ENCODE results near the gene LRP2.
"Not testable (repeated sequence)": the region's sequence is repeated elsewhere in the genome, so short reads cannot be mapped to it uniquely, and the experiment has no call there.

Gene LRP2

GRCh38 chr2:169345486-169346437 is 16.6 kb downstream of the LRP2 start:
- no peak for DNase-seq

- no peak for DNase-seq
These were observed 17.4 kb downstream of the LRP2 start for GRCh38 chr2:169344736-169345485.

GRCh38 chr2:169343202-169343601 is 19.1 kb downstream of the LRP2 start:
- DNase-seq, result no peak

GRCh38 chr2:169339657-169340056 is 22.7 kb downstream of the LRP2 start:
- no peak for DNase-seq

- no peak for DNase-seq
These were observed 25.6 kb downstream of the LRP2 start for GRCh38 chr2:169336695-169337094.

GRCh38 chr2:169330555-169331198 is 31.7 kb downstream of the LRP2 start:
- DNase-seq, result no peak

GRCh38 chr2:169329688-169330554 is 32.4 kb downstream of the LRP2 start:
- DNase-seq, result peak; percentile 80

- DNase-seq, result no peak
These were observed 33.5 kb downstream of the LRP2 start for GRCh38 chr2:169328785-169329184.

GRCh38 chr2:169327837-169328236 is 34.5 kb downstream of the LRP2 start:
- DNase-seq, result not testable (repeated sequence)

- DNase-seq, result not testable (repeated sequence)
These were observed 36.4 kb downstream of the LRP2 start for GRCh38 chr2:169325886-169326285.

- DNase-seq, result no peak
These were observed 37.6 kb downstream of the LRP2 start for GRCh38 chr2:169324581-169325260.

- DNase-seq, result no peak
These were observed 38.5 kb downstream of the LRP2 start for GRCh38 chr2:169323841-169324240.

- no peak for DNase-seq
These were observed 41.8 kb downstream of the LRP2 start for GRCh38 chr2:169320561-169320960.

GRCh38 chr2:169315357-169315756 is 47.0 kb downstream of the LRP2 start:
- no peak for DNase-seq

- DNase-seq, result not testable (repeated sequence)
These were observed 54.0 kb downstream of the LRP2 start for GRCh38 chr2:169308349-169308748.

- not testable (repeated sequence) for DNase-seq
These were observed 57.6 kb downstream of the LRP2 start for GRCh38 chr2:169304689-169305088.

- DNase-seq, result no peak
These were observed 58.6 kb downstream of the LRP2 start for GRCh38 chr2:169303579-169304305.

GRCh38 chr2:169302364-169302763 is 60.0 kb downstream of the LRP2 start:
- no peak for DNase-seq

GRCh38 chr2:169301596-169302335 is 60.6 kb downstream of the LRP2 start:
- no peak for DNase-seq

Data from NCI-H1436 treated with DMSO at 0.1 percent for 48 hours (cell line).